Vagina (tissue), 2 donors: ENCODE results near the gene HSD11B1.

Experiments used
- CTCF ChIP-seq, 3 experiments: fragments of 450-650 bp in 2 of 3; fragments of 200-600 bp in 1 of 3; sonication (generic) in 1 of 3; IDR thresholded peaks; one replicate each; pipeline ENCODE4 v1.5.1; 2017 to 2019; ENCODE audit warnings: antibody characterized with exemption in 3 of 3, mild to moderate bottlenecking in 2 of 3, moderate library complexity in 2 of 3
- POLR2A ChIP-seq, 2 donors: fragments of 450-650 bp; IDR thresholded peaks; one replicate each; pipeline ENCODE4 v1.6.1; 2017; ENCODE audit warnings: antibody characterized with exemption in 2 of 2, mild to moderate bottlenecking in 2 of 2, moderate library complexity in 2 of 2
- POLR2AphosphoS5 ChIP-seq, 2 donors: sonication (generic); formaldehyde crosslinking; IDR thresholded peaks; one replicate each; pipeline ENCODE4 v1.9.0; 2017; ENCODE audit warnings: antibody characterized with exemption in 2 of 2, mild to moderate bottlenecking in 2 of 2, low read depth in 1 of 2; ENCODE audit not compliant: insufficient read depth in 1 of 2

GRCh38 chr1:209755926-209756614 lies 51.4 kb downstream of the HSD11B1 start, which contains the start of gene TRAF3IP3:
- TF ChIP-seq POLR2A (IDR thresholded peaks at IDR 0.05): no peak
- no peak for TF ChIP-seq CTCF (IDR thresholded peaks at IDR 0.05)
- no peak for TF ChIP-seq POLR2AphosphoS5 (IDR thresholded peaks at IDR 0.05; ENCODE audit: insufficient read depth in 1 of 2, low read depth in 1 of 2)
